Measurements from ENCODE around the gene PTPN5. TPM values are rescaled to one million over a fixed set of nuclear protein-coding genes. Genes with fewer than 3 reads are reported as not detected.

Gene PTPN5
- total RNA-seq, 2 donors from 2014 or later, result 0.41 to 2.3 TPM

- ATAC-seq (peak; percentile 47 to 65), DNase-seq (no peak)
- intact Hi-C loops (cut with DNase I), result no loop called here
Measured at GRCh38 chr11:18749681-18750319, 41.8 kb downstream of the PTPN5 start.

DNA sequence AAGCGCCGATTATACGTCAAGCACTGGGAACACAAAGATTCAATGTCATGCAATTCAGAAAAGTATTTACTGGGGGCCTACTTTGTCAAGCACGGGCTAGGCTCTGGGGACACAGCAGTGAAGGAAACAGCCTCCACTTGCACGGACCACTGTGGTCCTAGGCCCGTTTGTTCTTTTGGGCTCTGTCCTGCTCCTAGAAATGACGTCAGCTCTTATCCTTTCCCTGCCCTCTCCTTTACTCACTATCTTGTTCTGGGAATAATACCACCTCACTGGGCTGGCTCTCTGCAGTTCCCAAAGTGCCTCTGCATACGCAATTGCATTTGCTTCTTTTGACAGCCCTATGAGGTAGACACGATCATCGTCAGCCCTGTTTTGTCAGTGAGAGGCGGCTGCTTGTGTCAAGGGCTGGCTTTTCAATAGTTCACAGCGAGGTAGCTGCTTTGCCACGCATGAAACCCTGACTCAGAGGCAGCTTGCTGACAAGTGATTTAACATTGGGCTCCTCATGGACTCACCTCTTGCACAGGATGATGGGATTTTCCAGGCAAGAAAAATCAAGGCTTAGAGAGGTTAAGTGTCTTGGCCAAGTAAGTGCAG, 42.7 kb downstream of the PTPN5 start:
- DNase-seq, result no peak
- intact Hi-C loops (cut with DNase I), result no loop called here
- no peak for ATAC-seq

GRCh38 chr11:18745251-18745650, 46.3 kb downstream of the PTPN5 start:
- DNase-seq (no peak), ATAC-seq (no peak)
- intact Hi-C loops (cut with DNase I), result no loop called here

- intact Hi-C loops (cut with DNase I), result no loop called here
- no peak for DNase-seq
- ATAC-seq, result no peak
Measured at GRCh38 chr11:18743900-18744514, 47.6 kb downstream of the PTPN5 start.

- no peak for ATAC-seq
- intact Hi-C loops (cut with DNase I), result no loop called here
- no peak for DNase-seq
Measured at GRCh38 chr11:18743365-18743764, 48.2 kb downstream of the PTPN5 start.

- DNase-seq, result no peak
- intact Hi-C loops (cut with DNase I), result no loop called here
Measured at GRCh38 chr11:18741783-18742182, 49.8 kb downstream of the PTPN5 start.

DNA sequence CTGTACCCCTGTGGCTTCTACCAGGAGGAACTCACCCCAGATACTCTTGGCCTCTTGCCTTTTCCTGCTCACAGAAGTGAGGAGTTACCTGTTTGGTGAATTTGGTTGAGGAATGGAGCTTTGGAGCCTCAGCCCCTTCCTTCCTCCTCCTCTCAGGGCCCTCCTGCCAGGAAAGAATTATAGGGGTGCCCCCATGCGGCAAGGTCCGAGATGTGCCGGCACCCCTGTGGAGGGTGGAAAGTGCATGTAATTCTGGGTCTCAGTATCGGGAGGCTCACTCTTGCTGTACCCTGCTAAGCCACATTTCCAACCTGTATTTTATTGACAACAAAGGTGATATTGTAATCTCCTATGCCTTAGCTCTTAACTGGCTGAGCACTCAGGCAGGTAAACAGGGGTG, 51.9 kb downstream of the PTPN5 start:
- no peak for DNase-seq
- no peak for ATAC-seq
- intact Hi-C loops (cut with DNase I), result loop anchor here in 1 of 2 donors (10.0 kb wide), 2 partner anchors 195 to 625 kb away; no protein-coding TSS in a partner anchor

More at GRCh38 chr11:18741783-18742182, 49.8 kb downstream of the PTPN5 start:
- ATAC-seq, result no peak

DNA sequence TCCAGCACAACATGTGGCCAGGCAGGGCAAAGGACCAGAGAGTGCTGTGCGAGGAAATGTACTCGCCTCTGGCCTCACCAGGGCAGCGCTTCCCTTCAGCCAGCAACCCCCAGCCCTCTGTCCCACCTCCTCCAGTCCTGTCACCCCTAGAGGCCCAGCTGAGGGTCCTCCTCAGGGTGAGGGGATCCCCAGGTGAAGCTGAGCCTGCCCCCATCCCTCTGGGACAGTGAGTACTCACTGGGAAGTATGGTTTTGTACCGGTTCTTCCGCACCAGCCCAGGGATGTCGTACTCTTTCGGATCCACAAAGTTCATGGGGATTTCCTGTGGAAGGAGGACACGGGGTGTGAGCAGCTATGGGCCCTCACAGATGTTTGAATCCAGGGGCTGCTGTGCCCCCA, 54.0 kb downstream of the PTPN5 start:
- intact Hi-C loops (cut with DNase I), result loop anchor here in 1 of 2 donors (10.0 kb wide), 2 partner anchors 193 to 623 kb away; no protein-coding TSS in a partner anchor
- ATAC-seq, result no peak
- DNase-seq, result no peak

DNA sequence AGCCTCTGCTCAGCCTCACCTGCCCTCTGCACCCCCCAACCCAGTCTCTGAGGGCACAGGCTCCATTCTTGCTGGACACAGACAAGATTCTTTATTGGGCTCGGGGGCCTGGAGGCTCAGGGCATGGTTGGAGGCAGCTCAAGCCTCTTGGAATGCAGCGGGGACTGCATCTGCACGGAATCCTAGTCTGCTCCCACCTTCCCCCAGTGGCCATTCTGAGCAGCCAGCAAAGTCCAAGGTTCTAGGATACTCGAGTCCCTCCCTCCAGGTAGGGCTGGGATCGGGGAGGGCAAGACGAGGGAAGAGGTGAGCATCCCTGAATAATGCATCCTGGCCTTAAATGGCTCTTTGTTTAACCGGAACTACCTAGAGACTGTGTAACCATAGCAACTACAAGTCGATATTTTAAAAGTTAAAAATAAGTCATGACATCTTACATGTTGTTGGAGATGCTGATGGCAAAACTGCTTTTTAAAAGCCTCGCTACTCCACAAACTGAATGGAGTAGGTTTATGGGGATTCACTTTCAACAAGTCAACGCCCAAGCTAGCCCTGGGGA, 54.9 kb downstream of the PTPN5 start:
- intact Hi-C loops (cut with DNase I), result loop anchor here in 1 of 2 donors (10.0 kb wide), 2 partner anchors 192 to 622 kb away; no protein-coding TSS in a partner anchor
- ATAC-seq, result no peak

DNA sequence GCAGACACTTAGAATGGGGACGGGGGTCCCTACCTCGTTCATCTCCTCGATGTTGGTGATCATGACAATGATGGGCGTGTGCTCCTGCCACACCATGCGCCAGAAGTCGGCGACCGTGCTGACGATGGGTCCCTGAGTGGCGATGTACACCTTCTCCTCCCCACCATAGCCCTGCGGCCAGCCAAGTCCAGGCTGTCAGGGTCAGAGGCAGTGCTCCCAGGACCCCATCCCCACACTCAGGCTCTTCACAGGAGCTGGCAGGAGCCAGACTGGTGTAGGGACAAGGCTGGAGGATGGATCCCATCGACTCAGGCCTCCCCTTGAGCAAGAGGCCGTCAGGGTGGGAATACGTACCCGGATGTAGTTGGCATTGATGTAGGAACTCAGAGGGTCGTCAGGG, 58.4 kb downstream of the PTPN5 start:
- ATAC-seq, result no peak
- no peak for DNase-seq
- intact Hi-C loops (cut with DNase I), result loop anchor here in 1 of 2 donors (10.0 kb wide), 2 partner anchors 188 to 618 kb away; no protein-coding TSS in a partner anchor

More for the DNA sequence above, 54.9 kb downstream of the PTPN5 start:
- DNase-seq, result no peak

- intact Hi-C loops (cut with DNase I), result loop anchor here in 1 of 2 donors (10.0 kb wide), 2 partner anchors 187 to 617 kb away; no protein-coding TSS in a partner anchor
- DNase-seq, result peak; percentile 43
- ATAC-seq, result peak; percentile 43 to 76
Measured at GRCh38 chr11:18731949-18732821, 59.4 kb downstream of the PTPN5 start.

- intact Hi-C loops (cut with DNase I), result loop anchor here in 1 of 2 donors (10.0 kb wide), 2 partner anchors 187 to 617 kb away; no protein-coding TSS in a partner anchor
- ATAC-seq, result no peak
Measured at GRCh38 chr11:18731441-18731840, 60.2 kb downstream of the PTPN5 start.

DNA sequence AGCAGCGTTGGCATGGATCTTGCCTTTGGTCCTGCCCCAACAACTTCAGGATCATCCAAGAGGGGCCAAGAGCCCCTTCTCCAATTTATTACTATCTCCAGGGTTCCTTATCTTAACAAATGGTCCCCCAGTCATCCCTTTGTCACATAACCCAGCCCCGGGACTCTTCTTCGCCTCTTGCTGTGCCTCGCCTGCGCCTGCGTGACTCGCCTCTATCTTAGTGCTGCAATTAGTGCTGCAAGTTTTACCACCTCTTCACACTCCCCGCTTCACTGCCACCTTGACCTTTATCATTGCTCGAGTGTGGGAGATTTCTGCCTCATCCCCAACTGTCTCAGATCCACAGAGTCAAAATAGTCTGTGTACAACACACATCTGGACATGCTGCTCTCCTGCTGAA, 61.6 kb downstream of the PTPN5 start:
- ATAC-seq, result no peak

More at GRCh38 chr11:18731441-18731840, 60.2 kb downstream of the PTPN5 start:
- DNase-seq, result no peak

DNA sequence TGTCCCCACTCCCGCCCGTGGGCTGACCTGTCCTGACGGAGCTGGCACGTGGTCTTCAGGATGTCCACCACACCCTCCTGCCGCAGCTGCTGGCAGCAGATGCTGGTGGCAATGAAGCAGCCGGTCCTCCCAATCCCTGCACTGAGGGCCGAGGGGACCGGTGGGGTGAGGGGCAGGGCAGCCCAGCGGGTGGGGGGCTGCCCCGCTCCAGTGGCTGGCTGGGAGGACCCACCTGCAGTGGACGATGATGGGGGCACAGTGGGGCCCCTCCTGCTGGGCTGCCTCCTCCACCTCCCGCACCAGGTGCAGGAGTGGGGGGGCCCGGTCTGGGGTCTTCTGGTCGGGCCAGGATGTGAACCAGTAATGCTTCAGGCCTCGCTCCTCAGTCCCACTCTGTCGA, 62.2 kb downstream of the PTPN5 start:
- DNase-seq (no peak), ATAC-seq (no peak)
- intact Hi-C loops (cut with DNase I), result loop anchor here in 1 of 2 donors (10.0 kb wide), 1 partner anchor 185 kb away; no protein-coding TSS in a partner anchor

More for the DNA sequence above, 61.6 kb downstream of the PTPN5 start:
- intact Hi-C loops (cut with DNase I), result loop anchor here in 1 of 2 donors (10.0 kb wide), 2 partner anchors 185 to 615 kb away; no protein-coding TSS in a partner anchor
- no peak for DNase-seq

DNA sequence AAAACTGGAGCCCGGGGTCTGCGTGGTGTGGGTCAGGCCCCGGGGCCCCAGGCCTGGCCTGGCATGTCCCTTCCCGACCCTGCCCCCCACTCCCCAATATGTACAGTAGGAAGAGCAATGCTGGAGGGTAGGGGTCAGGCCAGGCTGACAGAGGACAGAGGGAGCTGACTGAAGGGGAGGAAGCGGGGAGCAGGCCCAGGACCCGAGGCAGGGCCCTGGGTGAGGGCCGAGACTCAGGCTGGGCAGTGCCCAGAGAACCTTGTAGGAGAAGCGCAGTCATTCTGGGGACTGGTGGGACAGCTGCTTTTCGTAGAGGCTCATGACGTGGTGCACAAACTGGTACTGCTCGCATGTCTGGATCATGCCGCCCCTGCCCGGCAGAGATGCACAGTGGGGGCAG, 62.9 kb downstream of the PTPN5 start:
- no peak for ATAC-seq

GRCh38 chr11:18727479-18728236, 63.9 kb downstream of the PTPN5 start:
- DNase-seq, result peak; percentile 43
- intact Hi-C loops (cut with DNase I), result loop anchor here in 1 of 2 donors (10.0 kb wide), 1 partner anchor 183 kb away; no protein-coding TSS in a partner anchor
- ATAC-seq, result peak; percentile 39 to 50

More for the DNA sequence above, 62.9 kb downstream of the PTPN5 start:
- intact Hi-C loops (cut with DNase I), result loop anchor here in 1 of 2 donors (10.0 kb wide), 1 partner anchor 184 kb away; no protein-coding TSS in a partner anchor
- DNase-seq, result no peak

DNA sequence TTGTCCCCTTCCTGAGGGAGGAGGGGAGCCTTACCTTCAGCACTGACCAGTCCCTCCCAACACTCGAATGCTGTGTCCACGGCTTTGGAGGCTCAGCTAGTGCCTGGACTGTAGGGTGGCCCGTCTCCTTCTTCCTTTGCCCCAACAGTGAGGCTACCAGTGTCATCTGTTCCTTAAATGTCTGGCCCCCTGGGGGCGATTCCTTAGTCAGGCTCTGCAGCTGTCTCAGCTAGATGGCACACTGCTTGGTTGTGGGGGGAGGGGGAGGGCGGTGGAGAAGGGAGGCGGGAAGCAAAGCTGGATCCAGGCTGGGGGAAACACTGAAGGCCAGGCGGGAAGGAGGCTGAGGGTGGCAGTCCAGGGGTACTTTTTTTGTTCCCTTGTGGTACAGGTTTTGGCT, 65.6 kb downstream of the PTPN5 start, which contains the start of gene IGSF22:
TSS of gene IGSF22 (minus strand) at position 149 of the 400 bp plus-strand sequence. CDS start 1,952 bp downstream, outside the sequence.
- DNase-seq (no peak), ATAC-seq (no peak)
- intact Hi-C loops (cut with DNase I), result loop anchor here in 1 of 2 donors (10.0 kb wide), 1 partner anchor 181 kb away; no protein-coding TSS in a partner anchor

Data from left cardiac atrium (tissue), 4 donors.